Stimulated activated CD8-positive, alpha-beta memory T cell treated with anti-CD3 and anti-CD28 coated beads, Interleukin-4, amount 100 ng/mL, for 24 hours (primary cell): Measurements from ENCODE around the gene ABCC6.

Experiments
- DNase-seq: peaks from one replicate; pipeline ENCODE4 v3.0.0-alpha.2; 2020; ENCODE audit warnings: low read depth

The ABCC6 gene

DNA sequence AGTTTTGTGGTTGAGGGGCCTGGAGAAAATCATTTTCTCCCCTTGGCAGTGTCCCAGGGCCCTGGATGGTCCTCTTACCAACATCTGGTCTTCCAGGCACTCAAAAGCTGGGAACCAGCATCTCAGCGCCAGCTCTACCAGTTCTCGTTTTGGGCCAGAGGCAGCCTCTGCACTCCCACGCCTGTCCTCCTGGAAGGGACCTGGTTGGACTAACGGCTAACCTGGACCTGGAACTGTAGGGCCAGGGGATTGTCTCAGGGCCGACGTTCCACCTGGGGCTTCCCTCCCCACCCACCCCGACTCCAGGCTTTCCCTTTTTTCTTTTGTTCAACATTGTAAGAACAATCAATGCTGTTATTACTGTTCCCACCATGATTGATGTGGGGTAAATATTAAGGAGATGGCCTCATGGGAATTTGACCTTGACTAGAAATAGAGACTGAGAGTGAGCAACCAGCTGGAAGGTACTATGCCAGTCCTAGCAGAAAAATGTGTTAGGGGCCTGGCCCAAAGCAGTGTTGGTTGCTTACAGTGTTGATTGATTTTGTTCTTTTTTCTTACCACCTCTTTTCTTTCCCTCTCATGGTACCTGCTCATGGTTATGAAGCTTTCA is 81.4 kb downstream of the ABCC6 start:
- no peak for DNase-seq

GRCh38 chr16:16141141-16141540 is 82.2 kb downstream of the ABCC6 start:
- DNase-seq, result no peak

GRCh38 chr16:16140537-16140936 is 82.8 kb downstream of the ABCC6 start:
- no peak for DNase-seq

GRCh38 chr16:16139806-16140205 is 83.5 kb downstream of the ABCC6 start:
- no peak for DNase-seq

GRCh38 chr16:16139061-16139460 is 84.2 kb downstream of the ABCC6 start:
- DNase-seq, result no peak

DNA sequence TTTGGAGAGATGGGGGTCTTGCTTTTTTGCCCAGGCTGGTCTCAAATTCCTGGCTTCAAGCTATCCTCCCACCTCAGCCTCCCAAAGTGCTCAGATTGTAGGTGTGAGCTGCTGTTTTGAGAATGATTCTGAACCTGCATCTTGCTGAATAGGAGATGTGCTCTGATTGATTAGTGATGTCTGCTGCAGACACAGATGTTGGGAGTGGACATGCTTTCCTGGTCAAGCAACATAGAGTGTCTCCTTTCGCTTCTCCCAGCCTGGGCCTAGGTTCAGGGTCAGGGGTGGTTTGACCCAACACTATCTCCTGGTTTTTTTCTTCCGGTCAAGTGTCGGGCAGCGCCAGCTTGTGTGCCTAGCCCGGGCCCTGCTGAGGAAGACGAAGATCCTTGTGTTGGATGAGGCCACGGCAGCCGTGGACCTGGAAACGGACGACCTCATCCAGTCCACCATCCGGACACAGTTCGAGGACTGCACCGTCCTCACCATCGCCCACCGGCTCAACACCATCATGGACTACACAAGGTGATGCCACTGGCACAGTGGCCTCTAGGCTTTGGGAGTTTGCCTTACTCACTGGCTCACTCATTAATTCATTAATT is 85.2 kb downstream of the ABCC6 start:
- no peak for DNase-seq

GRCh38 chr16:16137110-16137509 is 86.2 kb downstream of the ABCC6 start:
- DNase-seq, result no peak

- DNase-seq, result no peak
Measured at GRCh38 chr16:16136588-16136987, 86.7 kb downstream of the ABCC6 start.

DNA sequence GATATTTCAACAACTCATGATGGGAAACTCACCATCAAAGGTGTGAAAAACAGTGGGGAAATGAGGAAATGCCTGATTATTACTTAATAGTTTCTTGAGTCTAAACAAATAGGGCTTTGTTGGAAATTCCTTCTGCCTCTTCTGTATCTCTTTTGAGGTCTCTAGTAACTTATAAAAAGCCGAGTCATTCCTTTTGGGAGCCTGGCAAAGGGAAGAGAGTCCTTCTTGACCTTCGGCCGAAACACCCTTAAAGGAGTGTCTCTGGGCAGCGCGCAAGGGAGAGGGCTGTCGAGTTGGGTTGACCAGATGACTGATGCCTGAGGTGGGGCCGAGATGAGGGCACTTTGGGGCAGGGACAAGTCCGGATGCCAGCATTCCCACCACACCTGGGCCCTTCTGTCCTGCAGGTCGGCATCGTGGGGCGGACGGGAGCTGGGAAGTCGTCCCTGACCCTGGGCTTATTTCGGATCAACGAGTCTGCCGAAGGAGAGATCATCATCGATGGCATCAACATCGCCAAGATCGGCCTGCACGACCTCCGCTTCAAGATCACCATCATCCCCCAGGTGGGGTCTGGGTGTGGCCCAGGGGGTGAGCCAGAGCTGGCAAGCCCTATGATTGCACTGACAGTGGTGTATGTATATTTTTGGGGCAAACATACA is 89.2 kb downstream of the ABCC6 start:
- DNase-seq, result no peak

GRCh38 chr16:16131659-16132058 is 91.6 kb downstream of the ABCC6 start:
- no peak for DNase-seq

DNA sequence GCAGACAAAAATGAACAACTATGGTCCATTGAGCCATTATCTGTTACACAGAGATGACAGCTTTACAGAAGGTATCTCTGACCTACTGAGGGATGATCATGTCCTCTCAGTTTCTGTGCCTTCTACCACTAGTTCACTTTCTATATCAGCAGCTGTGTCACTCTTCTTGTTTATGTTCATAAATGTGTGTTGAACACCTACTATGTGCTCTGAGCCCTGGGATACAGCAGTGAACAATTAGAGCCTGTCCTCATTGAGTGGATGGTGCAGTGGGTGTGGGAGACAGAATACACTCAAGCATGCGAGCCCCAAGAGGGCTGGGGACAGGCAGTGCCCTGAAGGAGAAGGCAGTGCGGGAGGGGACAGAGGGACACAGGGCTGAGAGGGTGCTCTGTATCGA is 92.1 kb downstream of the ABCC6 start:
- DNase-seq, result no peak

GRCh38 chr16:16127469-16128116 is 95.7 kb downstream of the ABCC6 start:
- peak; percentile 37 for DNase-seq

DNA sequence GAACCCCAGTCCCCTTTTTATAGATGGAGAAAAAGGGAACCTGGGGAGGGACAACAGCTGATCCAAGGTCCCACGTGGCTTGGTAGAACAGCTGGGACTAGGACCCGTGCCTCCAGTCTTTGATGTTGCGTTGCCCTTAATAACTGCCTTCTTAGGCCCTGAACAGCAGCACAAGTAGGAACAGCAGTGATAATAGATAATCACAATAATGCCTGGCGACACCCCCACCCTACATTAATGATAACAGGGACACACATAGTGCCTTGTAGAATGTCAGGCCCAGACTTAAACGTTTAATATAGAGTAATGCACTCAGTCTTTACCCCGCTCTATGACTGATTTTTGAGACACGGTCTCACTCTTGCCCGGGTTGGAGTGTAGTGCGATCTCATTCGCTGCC is 96.4 kb downstream of the ABCC6 start:
- no peak for DNase-seq

- no peak for DNase-seq
Measured at GRCh38 chr16:16124974-16125373, 98.3 kb downstream of the ABCC6 start.

DNA sequence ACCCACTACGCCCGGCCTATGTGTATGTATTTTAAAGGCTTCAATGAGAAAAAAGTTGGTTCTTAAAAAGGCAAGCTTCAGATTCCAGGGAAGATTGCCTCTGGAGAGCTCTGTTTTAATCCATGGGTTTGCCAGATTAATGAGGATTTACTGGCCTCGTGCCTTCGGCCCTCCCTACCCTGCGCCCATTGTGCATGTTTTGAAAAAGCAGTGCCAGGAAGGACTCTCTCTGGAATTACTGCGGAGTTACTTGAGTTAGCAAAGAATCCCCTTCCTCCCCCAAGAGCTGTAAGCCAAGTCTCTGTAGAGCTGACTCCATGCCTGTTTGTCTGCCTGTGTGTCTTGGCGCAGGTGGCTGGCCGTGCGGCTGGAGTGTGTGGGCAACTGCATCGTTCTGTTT is 98.9 kb downstream of the ABCC6 start:
- DNase-seq, result no peak

DNA sequence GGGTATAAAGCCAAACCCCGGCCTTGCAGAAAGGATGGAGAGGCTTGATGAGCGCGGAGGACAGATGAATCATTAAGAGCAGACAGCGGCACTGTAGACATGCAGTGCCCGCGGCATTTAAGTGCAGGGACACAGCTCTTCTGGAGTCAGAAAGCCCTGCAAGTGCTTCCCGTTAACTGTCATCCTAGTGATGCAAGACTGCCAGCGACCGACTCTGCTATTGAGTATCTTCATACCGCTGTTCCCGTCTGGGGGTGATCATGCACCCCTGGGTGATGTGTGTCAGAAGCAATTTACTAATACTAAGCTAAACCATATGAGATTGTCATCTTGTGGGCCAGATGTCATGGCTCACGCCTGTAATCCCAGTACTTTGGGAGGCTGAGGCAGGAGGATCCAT is 101.0 kb downstream of the ABCC6 start:
- DNase-seq, result no peak

GRCh38 chr16:16121185-16121727 is 102.0 kb downstream of the ABCC6 start:
- no peak for DNase-seq

DNA sequence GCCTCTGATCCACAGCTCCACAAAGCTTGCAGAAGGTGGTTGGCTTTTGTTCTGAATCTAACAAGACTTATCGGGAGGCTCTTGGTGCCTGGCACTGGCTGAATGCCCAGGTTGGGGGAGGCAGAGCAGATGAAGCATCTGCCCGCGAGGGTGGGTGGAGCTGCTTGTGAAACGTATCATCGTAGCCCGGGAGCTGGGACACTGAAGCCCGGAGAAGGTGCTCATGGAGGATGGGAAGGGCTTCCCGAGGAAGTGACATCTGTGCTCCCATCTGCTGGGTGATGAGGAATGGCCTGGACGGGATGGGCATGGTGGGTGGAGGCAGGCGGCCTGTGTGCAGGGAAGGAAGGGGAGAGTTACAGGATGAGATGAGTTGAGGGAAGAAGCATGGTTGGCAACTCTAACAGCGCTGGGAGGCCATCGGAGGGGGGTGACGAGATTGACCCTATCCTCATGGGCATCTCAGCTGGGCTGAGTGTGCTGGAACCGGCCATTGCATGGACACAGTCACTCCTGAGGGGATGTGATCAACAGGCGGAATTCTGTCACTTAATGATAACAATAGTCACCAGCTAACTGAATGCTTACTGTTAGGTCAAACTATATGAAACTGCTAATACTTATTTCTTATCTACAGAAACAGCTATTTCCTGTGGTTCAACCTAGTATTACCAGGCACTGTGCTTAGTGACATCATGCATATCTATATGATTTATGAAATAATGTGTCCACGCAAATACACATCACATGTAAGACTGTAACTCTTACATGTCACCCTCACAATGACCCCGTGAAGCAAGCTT is 102.7 kb downstream of the ABCC6 start:
- no peak for DNase-seq

GRCh38 chr16:16120044-16120381 is 103.3 kb downstream of the ABCC6 start:
- DNase-seq, result no peak

GRCh38 chr16:16118337-16118736 is 105.0 kb downstream of the ABCC6 start:
- DNase-seq, result no peak

- DNase-seq, result no peak
Measured at GRCh38 chr16:16116841-16117240, 106.5 kb downstream of the ABCC6 start.

- no peak for DNase-seq
Measured at GRCh38 chr16:16113076-16113475, 110.2 kb downstream of the ABCC6 start.
